Measurements from ENCODE around the gene VIT. TPM values are rescaled to one million over a fixed set of nuclear protein-coding genes. Genes with fewer than 3 reads are reported as not detected.
"Not testable (repeated sequence)": the region's sequence is repeated elsewhere in the genome, so short reads cannot be mapped to it uniquely, and the experiment has no call there.

The VIT gene
- total and polyA plus RNA-seq, 2 experiments from 2014 or later: 0.22 to 0.31 TPM

- Histone ChIP-seq H3K27me3 (replicated peaks; ENCODE audit: insufficient read depth) (no peaks in the 10 kb centered on the region), H2AFZ (no peak overlapping the region), H3K4me2 (ENCODE audit: unreplicated experiment) (no peak overlapping the region), H3K4me1 (ENCODE audit: insufficient read depth) (no peaks in the 10 kb centered on the region; the same call in 1 of the 2 replicates), H4K20me1 (ENCODE audit: insufficient read depth) (no peaks in the 10 kb centered on the region), H3K27ac (no peak overlapping the region), H3K9me2 (ENCODE audit: insufficient read depth) (no peaks in the 10 kb centered on the region), H3K36me3 (ENCODE audit: low read depth) (no peaks in the 10 kb centered on the region), H3K9me3 (ENCODE audit: low read depth) (no peaks in the 10 kb centered on the region), H3K9ac (no peak overlapping the region), H3K79me2 (ENCODE audit: insufficient read depth) (no peaks in the 10 kb centered on the region), H3F3A (ENCODE audit: insufficient read depth) (no peaks in the 10 kb centered on the region), H3K4me3 (no peak overlapping the region)
- TF ChIP-seq EZH2phosphoT487 (IDR thresholded peaks at IDR 0.05; ENCODE audit: insufficient read depth, low read depth): no peak
- no peak for TF ChIP-seq EZH2 (IDR thresholded peaks at IDR 0.05; ENCODE audit: insufficient read depth, poor library complexity, severe bottlenecking)
- WGBS, 2 experiments (ENCODE audit: low coverage in 1 of 2, low lambda C conversion rate in 2 of 2, missing lambda C conversion rate in 2 of 2): 22 to 26% methylated on average over 2 of the region's 2 CpGs
- in situ Hi-C loops (cut with MboI): no loop called here
- DNase-seq: no peak
Observed at GRCh38 chr2:36683002-36683401, 13.5 kb upstream of the VIT start.

GRCh38 chr2:36688291-36688690 is 8.2 kb upstream of the VIT start:
- DNase-seq; H3K9me3 ChIP-seq (ENCODE audit: low read depth); H3K27ac ChIP-seq; in situ Hi-C loops (cut with MboI); H3K79me2 ChIP-seq (ENCODE audit: insufficient read depth); H3K9me2 ChIP-seq (ENCODE audit: insufficient read depth); H3K36me3 ChIP-seq (ENCODE audit: low read depth); H3K27me3 ChIP-seq (replicated peaks; ENCODE audit: insufficient read depth); H3K4me3 ChIP-seq; H3K9ac ChIP-seq; H3F3A ChIP-seq (ENCODE audit: insufficient read depth); H4K20me1 ChIP-seq (ENCODE audit: insufficient read depth); H2AFZ ChIP-seq; H3K4me1 ChIP-seq (ENCODE audit: insufficient read depth); H3K4me2 ChIP-seq (ENCODE audit: unreplicated experiment): not testable (repeated sequence)
- 93 to 96% methylated on average over 3 to 30 of the region's 30 CpGs for WGBS, 2 experiments (ENCODE audit: low coverage in 1 of 2, low lambda C conversion rate in 2 of 2, missing lambda C conversion rate in 2 of 2)

- H3K4me1 ChIP-seq (ENCODE audit: insufficient read depth); H3F3A ChIP-seq (ENCODE audit: insufficient read depth); H2AFZ ChIP-seq; H3K9me3 ChIP-seq (ENCODE audit: low read depth); H3K36me3 ChIP-seq (ENCODE audit: low read depth); H3K4me2 ChIP-seq (ENCODE audit: unreplicated experiment); H3K27ac ChIP-seq; H3K4me3 ChIP-seq; H3K27me3 ChIP-seq (replicated peaks; ENCODE audit: insufficient read depth); DNase-seq; H4K20me1 ChIP-seq (ENCODE audit: insufficient read depth); H3K9me2 ChIP-seq (ENCODE audit: insufficient read depth); H3K79me2 ChIP-seq (ENCODE audit: insufficient read depth); in situ Hi-C loops (cut with MboI); H3K9ac ChIP-seq: not testable (repeated sequence)
- WGBS, 2 experiments (ENCODE audit: low coverage in 1 of 2, low lambda C conversion rate in 2 of 2, missing lambda C conversion rate in 2 of 2): 95 to 96% methylated on average over 15 of the region's 15 CpGs
Observed at GRCh38 chr2:36689013-36689412, 7.5 kb upstream of the VIT start.

GRCh38 chr2:36692121-36692520 is 4.4 kb upstream of the VIT start:
- WGBS, 2 experiments (ENCODE audit: low coverage in 1 of 2, low lambda C conversion rate in 2 of 2, missing lambda C conversion rate in 2 of 2): 47 to 49% methylated on average over 2 of the region's 2 CpGs
- H3K36me3 ChIP-seq (ENCODE audit: low read depth): no peaks in the 10 kb centered on the region
- no peak for DNase-seq
- H3K9ac ChIP-seq: no peak overlapping the region
- H3K27ac ChIP-seq: no peak overlapping the region
- H3K4me3 ChIP-seq: no peak overlapping the region
- no peaks in the 10 kb centered on the region for H3K27me3 ChIP-seq (replicated peaks; ENCODE audit: insufficient read depth)
- H3K9me3 ChIP-seq (ENCODE audit: low read depth): no peaks in the 10 kb centered on the region
- TF ChIP-seq EZH2 (IDR thresholded peaks at IDR 0.05; ENCODE audit: insufficient read depth, poor library complexity, severe bottlenecking) (no peak), EZH2phosphoT487 (IDR thresholded peaks at IDR 0.05; ENCODE audit: insufficient read depth, low read depth) (no peak)
- peaks cover 17% of the 10 kb centered on the region for H3K4me1 ChIP-seq (ENCODE audit: insufficient read depth)
- no peaks in the 10 kb centered on the region for H4K20me1 ChIP-seq (ENCODE audit: insufficient read depth)
- no peaks in the 10 kb centered on the region for H3K79me2 ChIP-seq (ENCODE audit: insufficient read depth)
- H3F3A ChIP-seq (ENCODE audit: insufficient read depth): peaks cover 19% of the 10 kb centered on the region
- no peak overlapping the region for H3K4me2 ChIP-seq (ENCODE audit: unreplicated experiment)
- in situ Hi-C loops (cut with MboI): no loop called here
- H2AFZ ChIP-seq: no peak overlapping the region
- H3K9me2 ChIP-seq (ENCODE audit: insufficient read depth): no peaks in the 10 kb centered on the region

- no peaks in the 10 kb centered on the region for H3K36me3 ChIP-seq (ENCODE audit: low read depth)
- H3K9me3 ChIP-seq (ENCODE audit: low read depth): no peaks in the 10 kb centered on the region
- no peak for TF ChIP-seq EZH2phosphoT487 (IDR thresholded peaks at IDR 0.05; ENCODE audit: insufficient read depth, low read depth)
- TF ChIP-seq EZH2 (IDR thresholded peaks at IDR 0.05; ENCODE audit: insufficient read depth, poor library complexity, severe bottlenecking): no peak
- no peak for DNase-seq
- no peaks in the 10 kb centered on the region for H3K79me2 ChIP-seq (ENCODE audit: insufficient read depth)
- peaks cover 19% of the 10 kb centered on the region for H3F3A ChIP-seq (ENCODE audit: insufficient read depth)
- in situ Hi-C loops (cut with MboI): no loop called here
- H4K20me1 ChIP-seq (ENCODE audit: insufficient read depth): no peaks in the 10 kb centered on the region
- no peak overlapping the region for H3K9ac ChIP-seq
- no peak overlapping the region for H3K4me2 ChIP-seq (ENCODE audit: unreplicated experiment)
- H2AFZ ChIP-seq: no peak overlapping the region
- no peak overlapping the region for H3K4me3 ChIP-seq
- no peak overlapping the region for H3K27ac ChIP-seq
- no peaks in the 10 kb centered on the region for H3K27me3 ChIP-seq (replicated peaks; ENCODE audit: insufficient read depth)
- no peaks in the 10 kb centered on the region for H3K9me2 ChIP-seq (ENCODE audit: insufficient read depth)
- H3K4me1 ChIP-seq (ENCODE audit: insufficient read depth): peaks cover 17% of the 10 kb centered on the region
- WGBS, 2 experiments (ENCODE audit: low coverage in 1 of 2, low lambda C conversion rate in 2 of 2, missing lambda C conversion rate in 2 of 2): 91 to 92% methylated on average over 7 of the region's 7 CpGs
Observed at GRCh38 chr2:36693825-36694224, 2.7 kb upstream of the VIT start.

All from GM23248 (cell line).